ENCODE data around the gene PDE4D. TPM values are rescaled to one million over a fixed set of nuclear protein-coding genes. Genes with fewer than 3 reads are reported as not detected.
A peak's percentile ranks its signal among the peaks of the same experiment; 100 is the strongest.

The PDE4D gene
- total and polyA plus RNA-seq, 8 donors: 1.5 to 7.1 (median 3.1) TPM

DNA sequence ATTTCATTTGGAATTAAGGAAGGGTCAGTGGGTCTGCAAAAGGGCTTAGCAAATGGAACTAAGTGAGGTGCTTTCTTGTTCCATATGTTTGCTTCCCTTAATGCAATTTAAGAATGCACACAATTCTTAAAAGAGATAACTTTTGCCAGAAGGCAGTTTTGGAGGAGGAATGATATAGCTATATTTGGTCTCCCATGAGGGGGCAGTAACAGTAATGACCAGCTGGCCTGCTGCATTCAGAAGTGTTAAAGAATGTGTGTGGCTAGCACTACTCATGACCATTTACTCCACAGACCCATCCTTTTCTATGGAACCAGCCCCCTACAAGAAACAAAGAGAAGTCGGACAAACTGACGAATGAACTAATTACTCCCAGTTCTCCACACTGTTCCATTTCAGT, 671.8 kb downstream of the PDE4D start:
- TF ChIP-seq, protein P1, sequence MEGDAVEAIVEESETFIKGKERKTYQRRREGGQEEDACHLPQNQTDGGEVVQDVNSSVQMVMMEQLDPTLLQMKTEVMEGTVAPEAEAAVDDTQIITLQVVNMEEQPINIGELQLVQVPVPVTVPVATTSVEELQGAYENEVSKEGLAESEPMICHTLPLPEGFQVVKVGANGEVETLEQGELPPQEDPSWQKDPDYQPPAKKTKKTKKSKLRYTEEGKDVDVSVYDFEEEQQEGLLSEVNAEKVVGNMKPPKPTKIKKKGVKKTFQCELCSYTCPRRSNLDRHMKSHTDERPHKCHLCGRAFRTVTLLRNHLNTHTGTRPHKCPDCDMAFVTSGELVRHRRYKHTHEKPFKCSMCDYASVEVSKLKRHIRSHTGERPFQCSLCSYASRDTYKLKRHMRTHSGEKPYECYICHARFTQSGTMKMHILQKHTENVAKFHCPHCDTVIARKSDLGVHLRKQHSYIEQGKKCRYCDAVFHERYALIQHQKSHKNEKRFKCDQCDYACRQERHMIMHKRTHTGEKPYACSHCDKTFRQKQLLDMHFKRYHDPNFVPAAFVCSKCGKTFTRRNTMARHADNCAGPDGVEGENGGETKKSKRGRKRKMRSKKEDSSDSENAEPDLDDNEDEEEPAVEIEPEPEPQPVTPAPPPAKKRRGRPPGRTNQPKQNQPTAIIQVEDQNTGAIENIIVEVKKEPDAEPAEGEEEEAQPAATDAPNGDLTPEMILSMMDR (IDR thresholded peaks at IDR 0.05): no peak
- FAIRE-seq (no peak), ATAC-seq (no peak)

DNA sequence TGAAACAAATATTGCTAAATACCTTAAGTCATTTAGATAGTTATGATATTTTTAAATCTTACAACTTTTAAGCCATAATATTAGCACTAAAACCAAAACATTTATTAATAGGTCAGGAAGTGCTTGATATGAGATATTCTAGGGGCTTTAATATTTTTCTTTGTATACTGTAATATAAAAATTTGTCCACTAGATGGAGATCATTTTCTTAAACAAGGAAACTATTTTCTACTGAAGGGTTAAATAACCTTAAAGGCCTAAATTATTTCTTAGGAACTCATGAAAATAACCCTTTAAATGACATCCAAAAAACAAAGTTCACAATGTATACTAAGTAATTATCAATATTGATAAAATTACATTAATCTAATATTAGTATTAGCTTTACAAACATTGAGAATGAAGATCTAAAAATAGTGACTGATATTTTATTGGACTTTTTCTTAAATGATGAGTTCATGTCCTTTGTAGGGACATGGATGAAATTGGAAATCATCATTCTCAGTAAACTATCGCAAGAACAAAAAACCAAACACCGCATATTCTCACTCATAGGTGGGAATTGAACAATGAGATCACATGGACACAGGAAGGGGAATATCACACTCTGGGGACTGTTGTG, 675.0 kb downstream of the PDE4D start:
- WGBS, 2 donors: 75 to 95% methylated on average over 1 to 2 of the region's 2 CpGs
- intact Hi-C loops (cut with DNase I): no loop called here
- Histone ChIP-seq H3K4me3 (no peak overlapping the region), H3K27ac (no peak overlapping the region), H3K36me3 (no peaks in the 10 kb centered on the region), H3K27me3 (no peaks in the 10 kb centered on the region), H3K4me1 (peaks cover 5 to 16% (median 13%) of the 10 kb centered on the region in 3 donors), H3K9me3 (no peaks in the 10 kb centered on the region)
- FAIRE-seq (peak; percentile 79), ATAC-seq (no peak), DNase-seq (no peak)
- TF ChIP-seq, protein P1 (IDR thresholded peaks at IDR 0.05): peak in 3 of 4 donors; percentile 9 to 23 (median 21)

More for the DNA sequence above, 671.8 kb downstream of the PDE4D start:
- Histone ChIP-seq H3K4me3 (no peak overlapping the region), H3K36me3 (no peaks in the 10 kb centered on the region), H3K9me3 (no peaks in the 10 kb centered on the region), H3K4me1 (peaks cover 5 to 16% (median 13%) of the 10 kb centered on the region in 3 donors), H3K27me3 (no peaks in the 10 kb centered on the region), H3K27ac (no peak overlapping the region)
- DNase-seq: no peak
- 97% methylated on average over 2 of the region's 2 CpGs for WGBS, 2 donors
- intact Hi-C loops (cut with DNase I): no loop called here

DNA sequence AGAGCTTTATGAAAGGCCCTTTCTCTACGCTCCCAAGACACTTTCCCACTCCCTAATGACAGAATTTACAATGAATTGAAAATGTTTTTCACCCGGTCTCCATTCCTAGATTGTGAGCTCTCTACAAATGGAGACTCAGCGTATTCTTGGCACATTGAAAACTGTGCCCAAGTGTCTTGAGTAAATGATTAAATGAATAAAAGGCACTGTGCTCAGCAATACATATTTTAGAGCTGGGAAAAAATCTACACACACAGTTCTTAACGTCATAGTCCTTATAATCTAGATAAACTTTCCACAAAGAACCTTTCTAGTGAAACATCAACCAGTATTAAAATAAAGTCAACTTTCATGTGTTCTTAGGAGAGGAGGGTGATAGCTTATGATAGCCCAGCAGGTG, 676.7 kb downstream of the PDE4D start:
- intact Hi-C loops (cut with DNase I): no loop called here
- DNase-seq (no peak), ATAC-seq (peak; percentile 91 to 95 (median 92)), FAIRE-seq (peak; percentile 85)
- H3K4me1 ChIP-seq: peaks cover 5 to 16% (median 16%) of the 10 kb centered on the region in 3 donors
- H3K27ac ChIP-seq: peak overlapping the region in 2 of 4 donors; percentile 41 to 55
- H3K4me3 ChIP-seq: no peak overlapping the region
- no peaks in the 10 kb centered on the region for H3K27me3 ChIP-seq
- no peaks in the 10 kb centered on the region for H3K9me3 ChIP-seq
- H3K36me3 ChIP-seq: no peaks in the 10 kb centered on the region
- TF ChIP-seq, protein P1 (IDR thresholded peaks at IDR 0.05): no peak
- WGBS, 2 donors: 17 to 19% methylated on average over 4 of the region's 4 CpGs

DNA sequence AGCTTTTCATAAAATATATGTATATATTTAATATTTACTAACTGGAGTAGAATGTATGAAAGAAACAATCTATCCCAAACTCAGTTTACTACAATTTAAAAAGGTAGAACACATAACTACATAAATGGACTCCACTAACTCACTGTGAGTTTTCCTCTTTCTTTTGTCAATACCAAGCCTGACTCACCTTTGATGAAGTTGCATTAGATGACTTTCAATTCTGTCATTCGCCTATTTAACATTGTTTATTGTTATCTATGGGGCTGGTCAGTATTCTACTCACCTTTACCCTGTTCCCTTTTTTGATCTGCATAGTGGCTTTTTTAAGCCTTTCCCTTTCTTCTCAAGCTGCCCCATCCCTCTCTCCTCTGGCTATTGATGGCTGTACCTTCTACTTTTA, 680.9 kb downstream of the PDE4D start:
- TF ChIP-seq, protein P1 (IDR thresholded peaks at IDR 0.05): no peak
- WGBS, 2 donors: 88 to 96% methylated on average over 1 of the region's 1 CpG
- Histone ChIP-seq H3K9me3 (no peaks in the 10 kb centered on the region), H3K4me3 (no peak overlapping the region), H3K36me3 (no peaks in the 10 kb centered on the region), H3K4me1 (peaks cover 0 to 14% (median 7%) of the 10 kb centered on the region in 3 donors), H3K27me3 (no peaks in the 10 kb centered on the region), H3K27ac (no peak overlapping the region)
- FAIRE-seq (no peak), ATAC-seq (no peak), DNase-seq (no peak)
- intact Hi-C loops (cut with DNase I): no loop called here

DNA sequence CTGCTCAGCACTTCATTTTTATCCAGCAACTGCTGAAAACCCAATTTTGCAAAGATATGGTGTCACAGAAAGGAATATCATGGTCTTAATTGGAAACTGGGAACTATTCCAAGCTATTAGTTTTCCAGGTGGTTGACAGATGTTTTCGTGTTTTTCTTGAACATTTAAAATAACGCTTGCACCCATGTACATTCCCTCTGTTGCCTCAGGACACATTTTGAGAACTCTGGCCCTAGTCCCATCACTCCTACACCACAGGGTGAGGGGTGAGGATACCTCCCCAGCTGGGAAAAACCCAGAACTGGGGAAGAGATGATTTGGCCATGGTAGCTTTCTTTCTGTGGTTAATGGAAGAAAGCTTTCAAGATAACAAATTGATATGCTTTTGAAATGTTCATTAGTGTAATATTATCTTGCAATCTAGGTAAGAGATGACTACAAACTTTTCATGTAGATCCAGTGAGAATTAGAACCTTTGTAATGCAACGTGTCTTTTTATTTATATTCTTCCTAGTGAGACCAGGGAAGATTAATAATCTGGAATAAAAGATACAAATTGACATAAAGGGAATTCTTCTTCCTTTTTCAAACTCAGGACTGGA, 683.7 kb downstream of the PDE4D start:
- Histone ChIP-seq H3K4me3 (no peak overlapping the region), H3K9me3 (no peaks in the 10 kb centered on the region), H3K36me3 (no peaks in the 10 kb centered on the region), H3K27ac (no peak overlapping the region), H3K4me1 (peaks cover 0 to 12% (median 0%) of the 10 kb centered on the region in 3 donors), H3K27me3 (no peaks in the 10 kb centered on the region)
- WGBS, 2 donors: 25 to 37% methylated on average over 3 of the region's 3 CpGs
- FAIRE-seq (no peak), ATAC-seq (peak in 3 of 4 donors; percentile 29 to 41 (median 32)), DNase-seq (no peak)
- intact Hi-C loops (cut with DNase I): no loop called here
- TF ChIP-seq, protein P1 (IDR thresholded peaks at IDR 0.05): no peak

All from pancreas (tissue), 10 donors.